GM23338 (cell line): ENCODE data around the gene SLC38A8.

Experiments
- CREB1 ChIP-seq: fragments of 250-450 bp; sonication (Bioruptor Pico); IDR thresholded peaks from 2 replicates; pipeline ENCODE4 v1.5.0; 2020; ENCODE audit warnings: low read depth, mild to moderate bottlenecking, moderate library complexity
- CTCF ChIP-seq, 2 experiments: fragments of 200-600 bp in 1 of 2; sonication (generic) in 1 of 2; conservative IDR thresholded peaks; 2 replicates each; pipeline versions ENCODE4 v1.5.1 to v1.6.1; 2016 to 2017; ENCODE audit warnings: antibody characterized with exemption in 2 of 2, low read depth in 2 of 2, mild to moderate bottlenecking in 2 of 2, moderate library complexity in 1 of 2
- EZH2 ChIP-seq: fragments of 200-600 bp; sonication (generic); IDR thresholded peaks from one replicate; pipeline ENCODE4 v1.8.0; 2017; ENCODE audit warnings: antibody characterized with exemption, mild to moderate bottlenecking, low read depth; ENCODE audit not compliant: unreplicated experiment
- JUNB ChIP-seq: IDR thresholded peaks from one replicate; pipeline ENCODE4 v1.6.1; 2016; ENCODE audit warnings: antibody characterized with exemption; ENCODE audit not compliant: unreplicated experiment
- POLR2AphosphoS5 ChIP-seq: IDR thresholded peaks from 2 replicates; pipeline ENCODE4 v1.6.1; 2016; ENCODE audit warnings: antibody characterized with exemption, low read depth
- REST ChIP-seq: IDR thresholded peaks from one replicate; pipeline ENCODE4 v1.6.1; 2018; ENCODE audit warnings: antibody characterized with exemption; ENCODE audit not compliant: unreplicated experiment

DNA sequence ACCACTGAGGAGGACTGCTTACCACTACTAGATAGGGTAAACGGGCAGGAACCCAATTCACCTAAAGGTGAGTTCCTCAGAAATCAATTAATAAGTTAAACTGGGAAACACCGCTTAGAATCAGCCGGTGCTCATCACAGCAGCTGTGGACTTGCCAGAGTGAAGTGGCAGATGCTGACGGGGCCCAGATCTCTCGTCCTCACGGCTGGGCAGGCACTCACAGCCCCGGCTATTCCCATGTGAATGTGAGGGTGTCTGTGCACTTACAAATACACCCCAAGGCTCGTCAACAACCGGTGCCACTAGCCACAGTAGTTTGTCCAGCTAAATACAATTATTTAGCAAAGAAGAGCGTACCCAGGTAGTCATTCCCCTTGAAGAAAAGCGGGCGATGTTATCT lies 44.4 kb upstream of the SLC38A8 start:
- TF ChIP-seq EZH2 (no peak), CTCF (conservative IDR thresholded peaks at IDR 0.05; ENCODE audit: low read depth in 2 of 2) (no peak), POLR2AphosphoS5 (no peak), CREB1 (CRISPR knock-in tag) (no peak), JUNB (no peak), REST (no peak)
